ENCODE data around the gene TBL3.
A peak's percentile ranks its signal among the peaks of the same experiment; 100 is the strongest.
"Not testable (repeated sequence)": the region's sequence is repeated elsewhere in the genome, so short reads cannot be mapped to it uniquely, and the experiment has no call there.

TBL3 gene

GRCh38 chr16:1971796-1972489, at the start of gene TBL3:
Gene TBL3 (plus strand): TSS chr16:1972053. CDS start chr16:1972165, 112 bp downstream.
- DNase-seq = peak; percentile 98

- no peak for DNase-seq
Measured at GRCh38 chr16:1922357-1922756, 49.5 kb upstream of the TBL3 start.

- no peak for DNase-seq
Measured at GRCh38 chr16:1923299-1924034, 48.4 kb upstream of the TBL3 start.

GRCh38 chr16:1924095-1924494, 47.8 kb upstream of the TBL3 start:
- DNase-seq = no peak

- DNase-seq = no peak
Measured at GRCh38 chr16:1926271-1926670, 45.6 kb upstream of the TBL3 start.

GRCh38 chr16:1929105-1929504, 42.7 kb upstream of the TBL3 start:
- DNase-seq = no peak

GRCh38 chr16:1929578-1930337, 42.1 kb upstream of the TBL3 start:
- peak; percentile 92 for DNase-seq

GRCh38 chr16:1930338-1930720, 41.5 kb upstream of the TBL3 start:
- no peak for DNase-seq

- no peak for DNase-seq
Measured at GRCh38 chr16:1932050-1933028, 39.5 kb upstream of the TBL3 start.

- no peak for DNase-seq
Measured at GRCh38 chr16:1933097-1933661, 38.7 kb upstream of the TBL3 start.

GRCh38 chr16:1936945-1937479, 34.8 kb upstream of the TBL3 start:
- DNase-seq = no peak

GRCh38 chr16:1938316-1938715, 33.5 kb upstream of the TBL3 start:
- no peak for DNase-seq

GRCh38 chr16:1938910-1939309, 32.9 kb upstream of the TBL3 start:
- DNase-seq = no peak

GRCh38 chr16:1939833-1940232, 32.0 kb upstream of the TBL3 start:
- DNase-seq = not testable (repeated sequence)

- DNase-seq = no peak
Measured at GRCh38 chr16:1940273-1941161, 31.3 kb upstream of the TBL3 start.

- no peak for DNase-seq
Measured at GRCh38 chr16:1941162-1942046, 30.4 kb upstream of the TBL3 start.

GRCh38 chr16:1942047-1942809, 29.6 kb upstream of the TBL3 start:
- peak; percentile 41 for DNase-seq

GRCh38 chr16:1942810-1943726, 28.8 kb upstream of the TBL3 start, which contains the start of gene MSRB1:
Gene MSRB1 (minus strand): TSS chr16:1943199. CDS start chr16:1943156, 43 bp downstream.
- peak; percentile 100 for DNase-seq
